Adrenal gland (tissue), 5 donors: ENCODE data around the gene ACTN1.

Experiments
- CTCF ChIP-seq, 6 experiments: fragments of 450-650 bp in 4 of 6; fragments of 200-600 bp in 2 of 6; sonication (generic) in 1 of 6; IDR thresholded peaks; 1 replicate in 5 of 6; 2 replicates in 1 of 6; pipeline versions ENCODE4 v1.5.1 to v1.8.0; 2016 to 2021; ENCODE audit warnings: antibody characterized with exemption in 6 of 6, mild to moderate bottlenecking in 2 of 6, moderate library complexity in 1 of 6
- POLR2A ChIP-seq, 2 donors: fragments of 450-650 bp; IDR thresholded peaks; one replicate each; pipeline ENCODE4 v1.6.1; 2017; ENCODE audit warnings: antibody characterized with exemption in 2 of 2, mild to moderate bottlenecking in 2 of 2, moderate library complexity in 1 of 2
- donor health status: DM: no; HTN: no; CAD: no.

GRCh38 chr14:68894123-68894522 lies 85.0 kb downstream of the ACTN1 start:
- TF ChIP-seq CTCF (IDR thresholded peaks at IDR 0.05), result no peak
- TF ChIP-seq POLR2A (IDR thresholded peaks at IDR 0.05), result no peak
